MM.1S (cell line): ENCODE measurements around the gene CTNNA3.

Source experiments
- DNase-seq: peaks from one replicate; pipeline ENCODE4 v3.0.0-alpha.2; 2015
- H2AFZ ChIP-seq: fragments of 300-600 bp; sonication (generic); 2 replicates; pipeline ENCODE4 v1.6.0; 2016; ENCODE audit warnings: antibody characterized with exemption, low read length
- H3F3A ChIP-seq: fragments of 300-600 bp; sonication (generic); 2 replicates; pipeline ENCODE4 v1.6.1; 2016; ENCODE audit warnings: mild to moderate bottlenecking, antibody characterized with exemption, low read length, moderate library complexity, mixed read lengths; ENCODE audit not compliant: insufficient read depth
- H3K27ac ChIP-seq: fragments of 300-600 bp; sonication (generic); 2 replicates; pipeline ENCODE4 v1.5.1; 2016; ENCODE audit warnings: mild to moderate bottlenecking, low read length
- H3K27me3 ChIP-seq: fragments of 300-600 bp; sonication (generic); replicated peaks from 2 replicates; pipeline ENCODE4 v1.6.0; 2016; ENCODE audit warnings: low read length; ENCODE audit not compliant: insufficient read depth
- H3K36me3 ChIP-seq: fragments of 300-600 bp; sonication (generic); replicated peaks from 2 replicates; pipeline ENCODE4 v1.6.1; 2016; ENCODE audit warnings: mild to moderate bottlenecking, low read length, mixed read lengths; ENCODE audit not compliant: insufficient read depth
- H3K4me1 ChIP-seq: fragments of 300-600 bp; sonication (generic); 2 replicates; pipeline ENCODE4 v1.6.1; 2016; ENCODE audit warnings: low read length, mixed read lengths
- H3K4me2 ChIP-seq: fragments of 300-600 bp; sonication (generic); 2 replicates; pipeline ENCODE4 v1.6.0; 2016; ENCODE audit warnings: low read depth, low read length
- H3K4me3 ChIP-seq: fragments of 300-600 bp; sonication (generic); 2 replicates; pipeline ENCODE4 v1.5.1; 2016; ENCODE audit warnings: low read length, mixed read lengths
- H3K79me2 ChIP-seq: fragments of 300-600 bp; sonication (generic); 2 replicates; pipeline ENCODE4 v1.6.1; 2016; ENCODE audit warnings: mixed run types, low read length, mixed read lengths
- H3K9ac ChIP-seq: fragments of 300-600 bp; sonication (generic); 2 replicates; pipeline ENCODE4 v1.6.1; 2016; ENCODE audit warnings: low read length, mixed read lengths
- H3K9me2 ChIP-seq: fragments of 300-600 bp; sonication (generic); replicated peaks from 2 replicates; pipeline ENCODE4 v1.6.1; 2016; ENCODE audit warnings: mild to moderate bottlenecking, low read length, mixed read lengths; ENCODE audit not compliant: insufficient read depth
- H3K9me3 ChIP-seq: fragments of 300-600 bp; sonication (generic); replicated peaks from 2 replicates; pipeline ENCODE4 v1.6.1; 2016; ENCODE audit warnings: mild to moderate bottlenecking, low read length, mixed read lengths; ENCODE audit not compliant: insufficient read depth
- H4K20me1 ChIP-seq: fragments of 300-600 bp; sonication (generic); 2 replicates; pipeline ENCODE4 v1.6.1; 2016; ENCODE audit warnings: mild to moderate bottlenecking, low read length, moderate library complexity, mixed read lengths; ENCODE audit not compliant: insufficient read depth
- CTCF ChIP-seq: fragments of 300-600 bp; sonication (generic); IDR thresholded peaks from 2 replicates; pipeline ENCODE4 v1.5.1; 2016; ENCODE audit warnings: antibody characterized with exemption, low read length, mixed read lengths
- EZH2 ChIP-seq: fragments of 300-600 bp; sonication (generic); optimal IDR thresholded peaks from 2 replicates; pipeline ENCODE3; 2017; ENCODE audit warnings: low read depth, mild to moderate bottlenecking, antibody characterized with exemption, low read length, mixed read lengths
- EZH2phosphoT487 ChIP-seq: fragments of 300-600 bp; sonication (generic); IDR thresholded peaks from 2 replicates; pipeline ENCODE4 v1.6.1; 2018; ENCODE audit warnings: antibody characterized with exemption, low read length

Gene CTNNA3

GRCh38 chr10:67609996-67610793, 85.8 kb downstream of the CTNNA3 start:
- Histone ChIP-seq H3K27ac (no peak overlapping the region), H4K20me1 (no peaks in the 10 kb centered on the region), H3K4me1 (peaks cover 18% of the 10 kb centered on the region), H3K36me3 (no peaks in the 10 kb centered on the region), H3K79me2 (no peaks in the 10 kb centered on the region), H3K9me3 (no peaks in the 10 kb centered on the region), H3K9ac (no peak overlapping the region), H3K4me3 (no peak overlapping the region), H3K4me2 (no peak overlapping the region), H3K9me2 (no peaks in the 10 kb centered on the region), H2AFZ (no peak overlapping the region), H3K27me3 (no peaks in the 10 kb centered on the region), H3F3A (peaks cover 7% of the 10 kb centered on the region; the same call in 1 of the 2 replicates)
- TF ChIP-seq EZH2 (no peak), CTCF (no peak), EZH2phosphoT487 (no peak)
- DNase-seq, result no peak

- no peak overlapping the region for H3K27ac ChIP-seq
- no peaks in the 10 kb centered on the region for H3K27me3 ChIP-seq
- TF ChIP-seq EZH2 (no peak), CTCF (no peak), EZH2phosphoT487 (no peak)
- no peaks in the 10 kb centered on the region for H3K9me3 ChIP-seq
- H3K9me2 ChIP-seq, result no peaks in the 10 kb centered on the region
- H3K4me1 ChIP-seq, result peaks cover 10% of the 10 kb centered on the region
- no peak overlapping the region for H3K4me3 ChIP-seq
- H3K9ac ChIP-seq, result no peak overlapping the region
- H3K36me3 ChIP-seq, result no peaks in the 10 kb centered on the region
- no peak for DNase-seq
- H2AFZ ChIP-seq, result no peak overlapping the region
- H3K4me2 ChIP-seq, result no peak overlapping the region
- H4K20me1 ChIP-seq, result no peaks in the 10 kb centered on the region
- no peaks in the 10 kb centered on the region for H3K79me2 ChIP-seq
- peaks cover 7% of the 10 kb centered on the region; the same call in 1 of the 2 replicates for H3F3A ChIP-seq
These were observed 88.0 kb downstream of the CTNNA3 start for GRCh38 chr10:67608001-67608400.

- Histone ChIP-seq H3K27me3 (no peaks in the 10 kb centered on the region), H3K79me2 (no peaks in the 10 kb centered on the region)
- no peak for DNase-seq
These were observed 88.5 kb downstream of the CTNNA3 start for GRCh38 chr10:67607472-67607871.

More at GRCh38 chr10:67607472-67607871, 88.5 kb downstream of the CTNNA3 start:
- Histone ChIP-seq H3K36me3 (no peaks in the 10 kb centered on the region), H3K9me3 (no peaks in the 10 kb centered on the region), H3K4me3 (no peak overlapping the region), H3K9me2 (no peaks in the 10 kb centered on the region), H3K27ac (no peak overlapping the region), H4K20me1 (no peaks in the 10 kb centered on the region), H3K9ac (no peak overlapping the region), H2AFZ (no peak overlapping the region), H3K4me2 (no peak overlapping the region), H3K4me1 (peaks cover 6% of the 10 kb centered on the region), H3F3A (peaks cover 3% of the 10 kb centered on the region; the same call in 1 of the 2 replicates)
- no peak for TF ChIP-seq EZH2
- no peak for TF ChIP-seq EZH2phosphoT487
- no peak for TF ChIP-seq CTCF
